ENCODE data around the gene TIGD1.

The TIGD1 gene

DNA sequence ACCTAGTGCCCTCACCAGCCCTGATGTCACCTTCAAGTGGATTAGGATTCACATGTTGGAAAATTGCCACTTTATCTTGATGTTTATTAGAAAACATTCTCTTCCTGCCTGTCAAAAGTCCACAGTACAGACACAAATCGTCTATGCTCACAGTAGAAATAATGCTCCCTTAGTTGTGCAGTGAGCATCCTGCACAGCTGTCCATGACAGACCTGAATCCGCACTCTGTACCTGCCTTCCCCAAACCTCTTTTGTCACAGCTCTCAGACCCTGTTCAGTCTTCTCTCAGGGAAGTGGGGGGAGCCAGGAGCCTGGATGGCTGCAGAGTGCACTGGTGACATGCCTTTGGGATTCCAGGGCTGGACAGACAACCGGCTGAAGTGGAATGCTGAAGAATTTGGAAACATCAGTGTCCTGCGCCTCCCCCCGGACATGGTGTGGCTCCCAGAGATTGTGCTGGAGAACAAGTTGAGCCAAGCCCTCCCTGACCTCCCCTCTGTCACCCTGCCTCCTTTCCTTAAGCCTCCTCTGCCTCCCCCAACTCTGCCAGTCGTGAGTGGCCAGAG lies 22.4 kb downstream of the TIGD1 start:
- TF ChIP-seq POU2F2 (IDR thresholded peaks at IDR 0.05; ENCODE audit: low read depth, low read length) = no peak
- TF ChIP-seq PAX5 (IDR thresholded peaks at IDR 0.05; ENCODE audit: insufficient read depth, low read length, severe bottlenecking) = no peak
- no peak for TF ChIP-seq TAF1 (IDR thresholded peaks at IDR 0.05; ENCODE audit: low read depth, low read length)
- FAIRE-seq (no peak), DNase-seq (ENCODE audit: insufficient read length, low spot score) (no peak)

DNA sequence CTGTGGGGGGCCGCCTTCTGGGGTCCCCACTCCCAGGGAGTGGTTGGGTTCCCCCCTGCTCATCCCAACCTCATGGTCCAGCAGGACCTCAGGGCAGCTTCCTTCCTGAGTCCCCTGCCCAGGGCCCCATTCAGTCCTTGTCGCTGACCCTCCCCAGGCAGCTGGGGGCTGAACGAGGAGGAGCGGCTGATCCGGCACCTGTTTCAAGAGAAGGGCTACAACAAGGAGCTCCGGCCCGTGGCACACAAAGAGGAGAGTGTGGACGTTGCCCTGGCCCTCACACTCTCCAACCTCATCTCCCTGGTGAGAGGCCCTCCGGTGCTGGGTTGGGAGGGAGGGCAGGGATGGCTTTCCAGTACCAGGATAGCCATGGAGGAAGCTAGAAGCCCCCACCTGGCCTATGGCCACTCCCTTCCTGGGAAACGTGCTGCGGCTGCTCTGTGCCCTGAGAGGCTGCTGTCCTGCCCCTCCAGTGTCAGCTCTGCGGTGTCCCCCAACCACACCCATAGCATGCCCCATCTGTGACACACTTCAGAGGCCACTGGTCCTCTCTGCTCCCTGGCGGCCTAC lies 23.9 kb downstream of the TIGD1 start:
- FAIRE-seq (no peak), DNase-seq (ENCODE audit: insufficient read length, low spot score) (no peak)
- TF ChIP-seq PAX5 (IDR thresholded peaks at IDR 0.05; ENCODE audit: insufficient read depth, low read length, severe bottlenecking) (no peak), POLR2AphosphoS5 (IDR thresholded peaks at IDR 0.05; ENCODE audit: low read depth, low read length) (no peak), POLR2A (IDR thresholded peaks at IDR 0.05; ENCODE audit: low read depth, low read length) (no peak)

- FAIRE-seq = no peak
- TF ChIP-seq TAF1 (IDR thresholded peaks at IDR 0.05; ENCODE audit: low read depth, low read length) (no peak), PAX5 (IDR thresholded peaks at IDR 0.05; ENCODE audit: insufficient read depth, low read length, severe bottlenecking) (no peak), POLR2AphosphoS5 (IDR thresholded peaks at IDR 0.05; ENCODE audit: low read depth, low read length) (no peak), POU2F2 (IDR thresholded peaks at IDR 0.05; ENCODE audit: low read depth, low read length) (no peak), SPI1 (IDR thresholded peaks at IDR 0.05; ENCODE audit: low read depth, low read length) (no peak), POLR2A (IDR thresholded peaks at IDR 0.05; ENCODE audit: low read depth, low read length) (no peak)
- DNase-seq (ENCODE audit: insufficient read length, low spot score) = no peak
Measured at GRCh38 chr2:232525791-232526371, 24.5 kb downstream of the TIGD1 start, which contains the start of gene CHRND. Gene CHRND (plus strand): TSS chr2:232526160. CDS start chr2:232526216, 56 bp downstream.

- FAIRE-seq (no peak), DNase-seq (ENCODE audit: insufficient read length, low spot score) (no peak)
- no peak for TF ChIP-seq POU2F2 (IDR thresholded peaks at IDR 0.05; ENCODE audit: low read depth, low read length)
- TF ChIP-seq POLR2A (IDR thresholded peaks at IDR 0.05; ENCODE audit: low read depth, low read length) = no peak
- no peak for TF ChIP-seq SPI1 (IDR thresholded peaks at IDR 0.05; ENCODE audit: low read depth, low read length)
- TF ChIP-seq TAF1 (IDR thresholded peaks at IDR 0.05; ENCODE audit: low read depth, low read length) = no peak
- TF ChIP-seq PAX5 (IDR thresholded peaks at IDR 0.05; ENCODE audit: insufficient read depth, low read length, severe bottlenecking) = no peak
- no peak for TF ChIP-seq POLR2AphosphoS5 (IDR thresholded peaks at IDR 0.05; ENCODE audit: low read depth, low read length)
Measured at GRCh38 chr2:232525199-232525598, 25.2 kb downstream of the TIGD1 start.

- no peak for FAIRE-seq
Measured at GRCh38 chr2:232524771-232525170, 25.6 kb downstream of the TIGD1 start.

DNA sequence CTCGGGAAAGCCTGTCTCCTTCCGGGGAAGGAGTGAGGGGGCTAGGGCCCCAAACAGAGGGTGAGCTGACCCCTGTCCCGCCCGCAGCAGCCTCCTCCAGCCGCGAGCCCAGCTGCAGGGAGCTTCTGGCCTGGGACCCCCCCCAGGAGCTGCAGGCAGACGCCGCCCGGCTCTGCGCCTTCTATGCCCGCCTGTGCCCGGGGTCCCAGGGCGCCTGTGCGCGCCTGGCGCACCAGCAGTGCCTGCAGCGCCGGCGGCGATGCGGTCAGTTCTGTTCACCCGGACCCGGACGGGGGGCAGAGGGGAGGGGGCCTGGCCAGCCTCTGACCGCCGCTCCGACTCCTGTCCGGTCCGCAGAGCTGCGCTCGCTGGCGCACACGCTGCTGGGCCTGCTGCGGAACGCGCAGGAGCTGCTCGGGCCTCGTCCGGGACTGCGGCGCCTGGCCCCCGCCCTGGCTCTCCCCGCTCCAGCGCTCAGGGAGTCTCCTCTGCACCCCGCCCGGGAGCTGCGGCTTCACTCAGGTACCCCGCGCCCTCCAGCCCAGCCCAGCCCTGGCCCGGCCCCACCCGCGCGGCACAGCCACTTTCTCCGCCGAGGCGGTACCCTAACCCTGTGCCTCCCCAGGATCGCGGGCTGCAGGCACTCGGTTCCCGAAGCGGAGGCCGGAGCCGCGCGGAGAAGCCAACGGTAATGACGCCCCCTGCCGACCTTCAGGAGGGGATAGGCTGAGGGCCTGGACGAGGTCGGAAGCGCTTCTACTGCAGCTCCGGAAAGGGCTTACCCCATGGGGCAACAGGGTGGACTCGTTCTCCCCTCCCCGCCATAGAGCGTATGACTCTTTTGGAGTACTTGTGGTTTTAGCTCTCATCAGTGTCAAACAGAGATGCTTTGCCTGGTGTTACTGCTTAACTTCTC lies 26.4 kb downstream of the TIGD1 start:
- DNase-seq (ENCODE audit: insufficient read length, low spot score) (peak; percentile 63), FAIRE-seq (no peak)
- TF ChIP-seq PAX5 (IDR thresholded peaks at IDR 0.05; ENCODE audit: insufficient read depth, low read length, severe bottlenecking) (no peak), POU2F2 (IDR thresholded peaks at IDR 0.05; ENCODE audit: low read depth, low read length) (no peak), TAF1 (IDR thresholded peaks at IDR 0.05; ENCODE audit: low read depth, low read length) (no peak), POLR2AphosphoS5 (IDR thresholded peaks at IDR 0.05; ENCODE audit: low read depth, low read length) (no peak), SPI1 (IDR thresholded peaks at IDR 0.05; ENCODE audit: low read depth, low read length) (no peak), POLR2A (IDR thresholded peaks at IDR 0.05; ENCODE audit: low read depth, low read length) (no peak)

More at GRCh38 chr2:232524771-232525170, 25.6 kb downstream of the TIGD1 start:
- TF ChIP-seq POLR2AphosphoS5 (IDR thresholded peaks at IDR 0.05; ENCODE audit: low read depth, low read length) = no peak
- no peak for TF ChIP-seq SPI1 (IDR thresholded peaks at IDR 0.05; ENCODE audit: low read depth, low read length)
- TF ChIP-seq POLR2A (IDR thresholded peaks at IDR 0.05; ENCODE audit: low read depth, low read length) = no peak
- TF ChIP-seq TAF1 (IDR thresholded peaks at IDR 0.05; ENCODE audit: low read depth, low read length) = no peak
- TF ChIP-seq PAX5 (IDR thresholded peaks at IDR 0.05; ENCODE audit: insufficient read depth, low read length, severe bottlenecking) = no peak
- TF ChIP-seq POU2F2 (IDR thresholded peaks at IDR 0.05; ENCODE audit: low read depth, low read length) = no peak
- DNase-seq (ENCODE audit: insufficient read length, low spot score) = no peak

GRCh38 chr2:232523402-232523681 lies 27.0 kb downstream of the TIGD1 start:
- DNase-seq (ENCODE audit: insufficient read length, low spot score) (no peak), FAIRE-seq (no peak)
- TF ChIP-seq POLR2AphosphoS5 (IDR thresholded peaks at IDR 0.05; ENCODE audit: low read depth, low read length) (no peak), TAF1 (IDR thresholded peaks at IDR 0.05; ENCODE audit: low read depth, low read length) (no peak), PAX5 (IDR thresholded peaks at IDR 0.05; ENCODE audit: insufficient read depth, low read length, severe bottlenecking) (no peak), POLR2A (IDR thresholded peaks at IDR 0.05; ENCODE audit: low read depth, low read length) (no peak), POU2F2 (IDR thresholded peaks at IDR 0.05; ENCODE audit: low read depth, low read length) (no peak), SPI1 (IDR thresholded peaks at IDR 0.05; ENCODE audit: low read depth, low read length) (no peak)

GRCh38 chr2:232522623-232523401 lies 27.5 kb downstream of the TIGD1 start:
- FAIRE-seq (no peak), DNase-seq (ENCODE audit: insufficient read length, low spot score) (no peak)
- no peak for TF ChIP-seq POLR2A (IDR thresholded peaks at IDR 0.05; ENCODE audit: low read depth, low read length)

DNA sequence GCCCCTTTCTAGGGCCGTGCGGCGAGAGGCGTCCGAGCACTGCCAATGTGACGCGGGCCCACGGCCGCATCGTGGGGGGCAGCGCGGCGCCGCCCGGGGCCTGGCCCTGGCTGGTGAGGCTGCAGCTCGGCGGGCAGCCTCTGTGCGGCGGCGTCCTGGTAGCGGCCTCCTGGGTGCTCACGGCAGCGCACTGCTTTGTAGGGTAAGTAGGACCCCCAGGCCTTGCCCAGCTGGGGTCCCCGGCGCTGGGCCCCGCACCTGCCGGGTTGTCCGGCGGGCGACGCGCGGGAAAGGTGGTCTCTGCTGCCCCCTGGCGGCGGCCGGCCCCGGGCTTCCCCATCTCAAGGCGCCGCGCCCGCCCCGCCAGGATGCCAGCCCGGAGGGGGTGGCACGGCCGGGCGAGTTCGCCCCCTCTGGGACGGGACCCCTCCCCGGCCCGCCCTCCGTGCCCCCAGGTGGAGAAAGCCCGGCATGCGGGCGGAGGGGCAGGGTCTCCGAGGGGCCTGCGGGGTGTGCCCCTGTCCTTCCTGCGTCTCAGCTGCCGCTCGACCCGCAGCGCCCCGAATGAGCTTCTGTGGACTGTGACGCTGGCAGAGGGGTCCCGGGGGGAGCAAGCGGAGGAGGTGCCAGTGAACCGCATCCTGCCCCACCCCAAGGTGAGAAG lies 28.3 kb downstream of the TIGD1 start:
- DNase-seq (ENCODE audit: insufficient read length, low spot score) = peak; percentile 92
- TF ChIP-seq PAX5 (IDR thresholded peaks at IDR 0.05; ENCODE audit: insufficient read depth, low read length, severe bottlenecking) (no peak), POLR2A (IDR thresholded peaks at IDR 0.05; ENCODE audit: low read depth, low read length) (no peak), TAF1 (IDR thresholded peaks at IDR 0.05; ENCODE audit: low read depth, low read length) (no peak), SPI1 (IDR thresholded peaks at IDR 0.05; ENCODE audit: low read depth, low read length) (no peak), POLR2AphosphoS5 (IDR thresholded peaks at IDR 0.05; ENCODE audit: low read depth, low read length) (no peak), POU2F2 (IDR thresholded peaks at IDR 0.05; ENCODE audit: low read depth, low read length) (no peak)

More for the DNA sequence above, 28.3 kb downstream of the TIGD1 start:
- no peak for FAIRE-seq

All from GM12891 (cell line).